AG09309 (cell line): Measurements from ENCODE around the gene TBX5.

Source experiments
- DNase-seq: peaks from one replicate; pipeline ENCODE4 v3.0.0-alpha.2; 2010; ENCODE audit warnings: low read depth
- H3K4me3 ChIP-seq: 2 replicates; pipeline ENCODE4 v1.5.1; 2011; ENCODE audit warnings: mild to moderate bottlenecking, low read depth, low read length, moderate library complexity; ENCODE audit not compliant: control insufficient read depth
- TF ChIP-seq, protein P1 (sequence below): IDR thresholded peaks from 2 replicates; pipeline ENCODE4 v1.5.1; 2011; ENCODE audit warnings: mild to moderate bottlenecking, low read depth, low read length, inconsistent platforms; ENCODE audit not compliant: insufficient read depth, control insufficient read depth; ENCODE audit errors: missing control alignments

TBX5 gene

GRCh38 chr12:114314974-114315720 lies 90.8 kb downstream of the TBX5 start:
- no peak for DNase-seq
- TF ChIP-seq, protein P1, sequence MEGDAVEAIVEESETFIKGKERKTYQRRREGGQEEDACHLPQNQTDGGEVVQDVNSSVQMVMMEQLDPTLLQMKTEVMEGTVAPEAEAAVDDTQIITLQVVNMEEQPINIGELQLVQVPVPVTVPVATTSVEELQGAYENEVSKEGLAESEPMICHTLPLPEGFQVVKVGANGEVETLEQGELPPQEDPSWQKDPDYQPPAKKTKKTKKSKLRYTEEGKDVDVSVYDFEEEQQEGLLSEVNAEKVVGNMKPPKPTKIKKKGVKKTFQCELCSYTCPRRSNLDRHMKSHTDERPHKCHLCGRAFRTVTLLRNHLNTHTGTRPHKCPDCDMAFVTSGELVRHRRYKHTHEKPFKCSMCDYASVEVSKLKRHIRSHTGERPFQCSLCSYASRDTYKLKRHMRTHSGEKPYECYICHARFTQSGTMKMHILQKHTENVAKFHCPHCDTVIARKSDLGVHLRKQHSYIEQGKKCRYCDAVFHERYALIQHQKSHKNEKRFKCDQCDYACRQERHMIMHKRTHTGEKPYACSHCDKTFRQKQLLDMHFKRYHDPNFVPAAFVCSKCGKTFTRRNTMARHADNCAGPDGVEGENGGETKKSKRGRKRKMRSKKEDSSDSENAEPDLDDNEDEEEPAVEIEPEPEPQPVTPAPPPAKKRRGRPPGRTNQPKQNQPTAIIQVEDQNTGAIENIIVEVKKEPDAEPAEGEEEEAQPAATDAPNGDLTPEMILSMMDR: no peak
- H3K4me3 ChIP-seq: no peak overlapping the region

- TF ChIP-seq, protein P1: no peak
- DNase-seq: no peak
- no peak overlapping the region for H3K4me3 ChIP-seq
Observed at GRCh38 chr12:114314403-114314802, 91.5 kb downstream of the TBX5 start.

DNA sequence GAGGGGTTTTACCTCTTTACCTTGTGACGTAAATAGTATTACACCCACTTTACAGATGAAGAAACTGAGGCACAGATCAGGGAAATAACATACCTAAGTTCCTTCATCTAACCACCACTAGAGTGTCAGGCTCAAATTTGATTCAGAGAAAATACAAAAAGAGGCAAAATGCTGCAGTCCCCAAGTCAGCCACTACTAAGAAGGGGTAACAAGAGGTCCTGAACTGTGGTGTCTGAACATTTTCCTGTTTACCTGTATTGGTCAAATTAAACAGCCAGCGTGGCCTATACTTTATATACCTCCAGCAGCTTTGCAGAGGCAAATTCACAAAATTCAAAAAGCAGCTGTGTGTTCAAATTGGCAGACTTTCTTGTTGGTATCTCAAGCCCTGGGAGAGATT lies 92.0 kb downstream of the TBX5 start:
- no peak for DNase-seq
- no peak overlapping the region for H3K4me3 ChIP-seq
- TF ChIP-seq, protein P1: no peak

DNA sequence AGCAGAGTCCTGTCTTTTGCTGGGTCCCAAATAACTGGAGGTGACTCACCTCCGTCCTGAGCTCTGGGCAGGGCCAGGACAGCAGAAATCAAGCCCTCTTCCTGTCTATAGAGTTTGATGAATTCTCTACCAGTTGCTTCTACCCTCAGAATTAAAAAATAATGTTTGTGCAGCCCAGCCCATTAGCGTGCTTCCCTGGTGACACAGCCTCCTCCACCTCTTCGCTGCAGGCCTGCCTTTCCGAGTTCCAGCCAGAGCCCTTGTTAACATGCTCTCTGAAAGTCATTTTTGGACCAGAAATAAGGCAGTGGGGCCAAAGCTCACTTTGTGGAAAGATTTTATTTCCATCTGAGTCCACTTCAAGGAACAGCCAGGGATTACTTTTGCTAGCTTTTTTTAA lies 94.0 kb downstream of the TBX5 start:
- H3K4me3 ChIP-seq: no peak overlapping the region
- peak; percentile 47 for DNase-seq
- TF ChIP-seq, protein P1: no peak

- H3K4me3 ChIP-seq: no peak overlapping the region
- DNase-seq: peak; percentile 73
- TF ChIP-seq, protein P1: no peak
Observed at GRCh38 chr12:114306646-114307045, 99.3 kb downstream of the TBX5 start.

DNA sequence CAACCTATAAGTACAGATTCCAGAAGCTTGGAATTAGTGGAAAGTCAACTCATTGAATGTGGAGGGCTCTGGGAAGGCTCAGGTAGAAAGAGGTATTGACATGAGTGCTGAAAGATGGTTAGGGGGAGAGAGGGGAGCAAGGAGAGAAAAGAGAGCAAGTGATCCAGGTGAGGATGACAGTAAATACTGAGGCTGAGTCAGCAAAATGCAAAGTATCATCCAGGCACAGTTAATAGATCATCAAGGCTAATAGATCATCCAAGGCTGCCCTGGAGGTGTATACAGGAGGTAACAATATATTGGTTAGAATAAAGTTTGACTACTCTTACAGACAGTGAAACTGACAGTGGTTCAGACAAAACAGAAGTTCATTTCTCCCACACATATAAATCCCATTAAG lies 100.5 kb downstream of the TBX5 start:
- TF ChIP-seq, protein P1: no peak
- no peak overlapping the region for H3K4me3 ChIP-seq
- no peak for DNase-seq
